ENCODE results near the gene TRPC1. TPM values are rescaled to one million over a fixed set of nuclear protein-coding genes. Genes with fewer than 3 reads are reported as not detected.

Gene TRPC1
- polyA plus RNA-seq, 2 donors, result 1.1 to 2.5 TPM

- Histone ChIP-seq H3K4me3 (ENCODE audit: low read depth in 1 of 2, low read length in 2 of 2) (no peak overlapping the region), H3K4me1 (ENCODE audit: control insufficient read depth in 2 of 2, insufficient read depth in 2 of 2, low read length in 1 of 2) (no peaks in the 10 kb centered on the region), H3K27ac (ENCODE audit: low read depth in 2 of 2, low read length in 1 of 2) (no peak overlapping the region), H3K36me3 (ENCODE audit: control insufficient read depth in 2 of 2, insufficient read depth in 2 of 2, low read length in 1 of 2) (no peaks in the 10 kb centered on the region), H3K27me3 (ENCODE audit: control insufficient read depth in 1 of 2, insufficient read depth in 2 of 2, low read length in 2 of 2) (no peaks in the 10 kb centered on the region), H3K9me3 (ENCODE audit: control insufficient read depth in 2 of 2, insufficient read depth in 1 of 2, low read depth in 1 of 2, low read length in 1 of 2) (no peaks in the 10 kb centered on the region)
- 30 to 40% methylated on average over 2 of the region's 2 CpGs for WGBS, 2 donors
Measured at GRCh38 chr3:142846779-142847577, 123.1 kb downstream of the TRPC1 start.

GRCh38 chr3:142849148-142849547 is 125.3 kb downstream of the TRPC1 start:
- no peaks in the 10 kb centered on the region for H3K36me3 ChIP-seq (ENCODE audit: control insufficient read depth in 2 of 2, insufficient read depth in 2 of 2, low read length in 1 of 2)
- H3K4me3 ChIP-seq (ENCODE audit: low read depth in 1 of 2, low read length in 2 of 2), result no peak overlapping the region
- 85 to 89% methylated on average over 3 of the region's 3 CpGs for WGBS, 2 donors
- no peaks in the 10 kb centered on the region for H3K27me3 ChIP-seq (ENCODE audit: control insufficient read depth in 1 of 2, insufficient read depth in 2 of 2, low read length in 2 of 2)
- H3K27ac ChIP-seq (ENCODE audit: low read depth in 2 of 2, low read length in 1 of 2), result no peak overlapping the region
- H3K9me3 ChIP-seq (ENCODE audit: control insufficient read depth in 2 of 2, insufficient read depth in 1 of 2, low read depth in 1 of 2, low read length in 1 of 2), result no peaks in the 10 kb centered on the region
- no peaks in the 10 kb centered on the region for H3K4me1 ChIP-seq (ENCODE audit: control insufficient read depth in 2 of 2, insufficient read depth in 2 of 2, low read length in 1 of 2)

- Histone ChIP-seq H3K36me3 (ENCODE audit: control insufficient read depth in 2 of 2, insufficient read depth in 2 of 2, low read length in 1 of 2) (no peaks in the 10 kb centered on the region), H3K27me3 (ENCODE audit: control insufficient read depth in 1 of 2, insufficient read depth in 2 of 2, low read length in 2 of 2) (no peaks in the 10 kb centered on the region), H3K9me3 (ENCODE audit: control insufficient read depth in 2 of 2, insufficient read depth in 1 of 2, low read depth in 1 of 2, low read length in 1 of 2) (no peaks in the 10 kb centered on the region), H3K4me3 (ENCODE audit: low read depth in 1 of 2, low read length in 2 of 2) (no peak overlapping the region), H3K4me1 (ENCODE audit: control insufficient read depth in 2 of 2, insufficient read depth in 2 of 2, low read length in 1 of 2) (no peaks in the 10 kb centered on the region), H3K27ac (ENCODE audit: low read depth in 2 of 2, low read length in 1 of 2) (no peak overlapping the region)
- 42 to 54% methylated on average over 2 of the region's 2 CpGs for WGBS, 2 donors
Measured at GRCh38 chr3:142850395-142851023, 126.7 kb downstream of the TRPC1 start.

GRCh38 chr3:142852009-142852408 is 128.2 kb downstream of the TRPC1 start:
- Histone ChIP-seq H3K4me3 (ENCODE audit: low read depth in 1 of 2, low read length in 2 of 2) (no peak overlapping the region), H3K36me3 (ENCODE audit: control insufficient read depth in 2 of 2, insufficient read depth in 2 of 2, low read length in 1 of 2) (no peaks in the 10 kb centered on the region)
- WGBS, 2 donors, result 81 to 87% methylated on average over 4 of the region's 4 CpGs

GRCh38 chr3:142853270-142854168 is 129.7 kb downstream of the TRPC1 start:
- H3K27me3 ChIP-seq (ENCODE audit: control insufficient read depth in 1 of 2, insufficient read depth in 2 of 2, low read length in 2 of 2), result no peaks in the 10 kb centered on the region
- 34 to 40% methylated on average over 10 of the region's 10 CpGs for WGBS, 2 donors
- no peak overlapping the region for H3K27ac ChIP-seq (ENCODE audit: low read depth in 2 of 2, low read length in 1 of 2)
- no peak overlapping the region for H3K4me3 ChIP-seq (ENCODE audit: low read depth in 1 of 2, low read length in 2 of 2)
- H3K9me3 ChIP-seq (ENCODE audit: control insufficient read depth in 2 of 2, insufficient read depth in 1 of 2, low read depth in 1 of 2, low read length in 1 of 2), result no peaks in the 10 kb centered on the region
- H3K36me3 ChIP-seq (ENCODE audit: control insufficient read depth in 2 of 2, insufficient read depth in 2 of 2, low read length in 1 of 2), result no peaks in the 10 kb centered on the region
- H3K4me1 ChIP-seq (ENCODE audit: control insufficient read depth in 2 of 2, insufficient read depth in 2 of 2, low read length in 1 of 2), result no peaks in the 10 kb centered on the region

More at GRCh38 chr3:142852009-142852408, 128.2 kb downstream of the TRPC1 start:
- Histone ChIP-seq H3K27ac (ENCODE audit: low read depth in 2 of 2, low read length in 1 of 2) (no peak overlapping the region), H3K4me1 (ENCODE audit: control insufficient read depth in 2 of 2, insufficient read depth in 2 of 2, low read length in 1 of 2) (no peaks in the 10 kb centered on the region), H3K9me3 (ENCODE audit: control insufficient read depth in 2 of 2, insufficient read depth in 1 of 2, low read depth in 1 of 2, low read length in 1 of 2) (no peaks in the 10 kb centered on the region), H3K27me3 (ENCODE audit: control insufficient read depth in 1 of 2, insufficient read depth in 2 of 2, low read length in 2 of 2) (no peaks in the 10 kb centered on the region)

GRCh38 chr3:142857056-142857455 is 133.2 kb downstream of the TRPC1 start:
- Histone ChIP-seq H3K36me3 (ENCODE audit: control insufficient read depth in 2 of 2, insufficient read depth in 2 of 2, low read length in 1 of 2) (no peaks in the 10 kb centered on the region), H3K4me1 (ENCODE audit: control insufficient read depth in 2 of 2, insufficient read depth in 2 of 2, low read length in 1 of 2) (no peaks in the 10 kb centered on the region), H3K4me3 (ENCODE audit: low read depth in 1 of 2, low read length in 2 of 2) (no peak overlapping the region), H3K27me3 (ENCODE audit: control insufficient read depth in 1 of 2, insufficient read depth in 2 of 2, low read length in 2 of 2) (no peaks in the 10 kb centered on the region), H3K27ac (ENCODE audit: low read depth in 2 of 2, low read length in 1 of 2) (no peak overlapping the region), H3K9me3 (ENCODE audit: control insufficient read depth in 2 of 2, insufficient read depth in 1 of 2, low read depth in 1 of 2, low read length in 1 of 2) (no peaks in the 10 kb centered on the region)
- WGBS, 2 donors, result 49 to 64% methylated on average over 6 of the region's 6 CpGs

Other genes starting within 250 kb of the TRPC1 start
- gene ATR, start 145.3 kb upstream of the TRPC1 start, polyA plus RNA-seq, result 10 to 100 TPM in 1 of 2 donors, 1 to 10 TPM in 1; 6.3 to 14.5 TPM
- gene PLS1, start 127.6 kb upstream of the TRPC1 start, polyA plus RNA-seq, result 1 to 10 TPM; 5.9 to 8.0 TPM
- 1 to 10 TPM; 1.4 to 1.9 TPM for gene PCOLCE2, start 165.0 kb downstream of the TRPC1 start, polyA plus RNA-seq
- gene PAQR9, start 239.6 kb downstream of the TRPC1 start, polyA plus RNA-seq, result not detected

Data from esophagus (tissue), 2 donors.